HepG2 (cell line): ENCODE measurements around the gene TMF1. TPM values are rescaled to one million over a fixed set of nuclear protein-coding genes. Genes with fewer than 3 reads are reported as not detected.

Experiments used
- ATF2 ChIP-seq: sonication (generic); formaldehyde crosslinking; IDR thresholded peaks from 2 replicates; pipeline ENCODE4 v1.4.0; 2020; ENCODE audit warnings: missing genetic modification reagents
- ETS1 ChIP-seq: sonication (generic); formaldehyde crosslinking; IDR thresholded peaks from 2 replicates; pipeline ENCODE4 v1.4.0; 2020; ENCODE audit warnings: missing genetic modification reagents
- GATAD2A ChIP-seq: IDR thresholded peaks from 2 replicates; pipeline ENCODE4 v1.6.1; 2016
- HNF4A ChIP-seq: sonication (generic); formaldehyde crosslinking; IDR thresholded peaks from 2 replicates; pipeline ENCODE4 v1.4.0; 2020; ENCODE audit warnings: missing genetic modification reagents
- KDM3A ChIP-seq: IDR thresholded peaks from 2 replicates; pipeline ENCODE4 v1.6.1; 2018; ENCODE audit warnings: low read depth, missing compliant biosample characterization
- PCBP1 ChIP-seq: fragments of 200-400 bp; formaldehyde crosslinking; IDR thresholded peaks from 2 replicates; pipeline ENCODE4 v1.6.1; 2017; ENCODE audit warnings: mild to moderate bottlenecking, low read depth, low read length, borderline replicate concordance
- POLR2A ChIP-seq, 2 experiments: IDR thresholded peaks; 2 replicates each; pipeline ENCODE4 v1.6.1; 2011; ENCODE audit warnings: low read depth in 2 of 2, low read length in 2 of 2, mild to moderate bottlenecking in 1 of 2, moderate library complexity in 1 of 2; ENCODE audit not compliant: insufficient read depth in 1 of 2
- RBFOX2 ChIP-seq: fragments of 200-400 bp; formaldehyde crosslinking; IDR thresholded peaks from 2 replicates; pipeline ENCODE4 v1.6.1; 2017; ENCODE audit warnings: low read depth, mild to moderate bottlenecking, low read length
- SIX1 ChIP-seq: sonication (generic); formaldehyde crosslinking; IDR thresholded peaks from 2 replicates; pipeline ENCODE4 v1.4.0; 2020; ENCODE audit warnings: missing genetic modification reagents, borderline replicate concordance
- SOX5 ChIP-seq: IDR thresholded peaks from 2 replicates; pipeline ENCODE4 v1.6.1; 2016; ENCODE audit warnings: borderline replicate concordance
- TCF12 ChIP-seq, 2 experiments: fragments of 450-650 bp in 1 of 2; sonication (generic) in 1 of 2; formaldehyde crosslinking in 1 of 2; IDR thresholded peaks; 2 replicates each; pipeline versions ENCODE4 v1.6.1 to v1.8.0; 2017 to 2022; ENCODE audit warnings: antibody characterized with exemption in 1 of 2, mild to moderate bottlenecking in 1 of 2, missing genetic modification reagents in 1 of 2, moderate library complexity in 1 of 2
- TFAP4 ChIP-seq: sonication (generic); IDR thresholded peaks from 2 replicates; pipeline ENCODE4 v1.6.1; 2016; ENCODE audit warnings: low read depth, borderline replicate concordance
- ZNF10 ChIP-seq: sonication (generic); formaldehyde crosslinking; IDR thresholded peaks from 2 replicates; pipeline ENCODE4 v1.4.0; 2020; ENCODE audit warnings: mild to moderate bottlenecking, low read depth, missing genetic modification reagents, borderline replicate concordance
- ZNF17 ChIP-seq: sonication (generic); formaldehyde crosslinking; IDR thresholded peaks from 2 replicates; pipeline ENCODE4 v1.5.0; 2020; ENCODE audit warnings: mild to moderate bottlenecking, missing genetic modification reagents
- ZNF569 ChIP-seq: sonication (generic); formaldehyde crosslinking; IDR thresholded peaks from 2 replicates; pipeline ENCODE4 v1.5.0; 2020; ENCODE audit warnings: mild to moderate bottlenecking, missing genetic modification reagents, moderate library complexity, borderline replicate concordance
- ZSCAN21 ChIP-seq: sonication (generic); formaldehyde crosslinking; IDR thresholded peaks from 2 replicates; pipeline ENCODE4 v1.8.0; 2022; ENCODE audit warnings: mild to moderate bottlenecking, missing genetic modification reagents, moderate library complexity, borderline replicate concordance
- ZZZ3 ChIP-seq: sonication (generic); formaldehyde crosslinking; IDR thresholded peaks from 2 replicates; pipeline ENCODE4 v1.4.0; 2020; ENCODE audit warnings: missing genetic modification reagents, mild to moderate bottlenecking, borderline replicate concordance
- polyA plus RNA-seq, 8 experiments: library from polyadenylated mRNA; depleted of rRNA in 3 of 8; stranded (reverse) in 7 of 8; unstranded in 1 of 8; fragments of >200 nt; fragmentation: Illumina TruSeq in 4 of 8; extraction: Trizol in 4 of 8; gene quantifications; 2 replicates each; pipeline versions ENCODE4 v1.2.1 to v1.2.3, GENCODE V29; 2011 to 2016; ENCODE audit warnings: low read depth in 4 of 8, missing spikeins in 1 of 8, mixed read lengths in 1 of 8; ENCODE audit not compliant: insufficient read depth in 1 of 8
- total RNA-seq, 5 experiments: library from RNA; depleted of rRNA; stranded (reverse); fragments of >200 nt; fragmentation: Illumina TruSeq; extraction: Trizol; gene quantifications; 2 replicates each; pipeline ENCODE4 v1.2.3, GENCODE V29; 2016; ENCODE audit warnings: low read depth in 1 of 5
- TF ChIP-seq, protein P1 (sequence below): sonication (generic); formaldehyde crosslinking; IDR thresholded peaks from 2 replicates; pipeline ENCODE4 v1.4.0; 2020; ENCODE audit warnings: missing genetic modification reagents
- TF ChIP-seq, protein P2 (sequence below): IDR thresholded peaks from 2 replicates; pipeline ENCODE4 v1.6.1; 2012; ENCODE audit warnings: inconsistent platforms
- TF ChIP-seq, protein P3 (sequence below): sonication (generic); formaldehyde crosslinking; IDR thresholded peaks from 2 replicates; pipeline ENCODE4 v1.4.0; 2020; ENCODE audit warnings: missing genetic modification reagents, mild to moderate bottlenecking, borderline replicate concordance

TMF1 gene
- total and polyA plus RNA-seq, 2 of the 13 experiments (the other 11 are each of a cell fraction or from before 2014, with no cell fraction given), result 12.1 to 38.4 TPM

- TF ChIP-seq, protein P1, sequence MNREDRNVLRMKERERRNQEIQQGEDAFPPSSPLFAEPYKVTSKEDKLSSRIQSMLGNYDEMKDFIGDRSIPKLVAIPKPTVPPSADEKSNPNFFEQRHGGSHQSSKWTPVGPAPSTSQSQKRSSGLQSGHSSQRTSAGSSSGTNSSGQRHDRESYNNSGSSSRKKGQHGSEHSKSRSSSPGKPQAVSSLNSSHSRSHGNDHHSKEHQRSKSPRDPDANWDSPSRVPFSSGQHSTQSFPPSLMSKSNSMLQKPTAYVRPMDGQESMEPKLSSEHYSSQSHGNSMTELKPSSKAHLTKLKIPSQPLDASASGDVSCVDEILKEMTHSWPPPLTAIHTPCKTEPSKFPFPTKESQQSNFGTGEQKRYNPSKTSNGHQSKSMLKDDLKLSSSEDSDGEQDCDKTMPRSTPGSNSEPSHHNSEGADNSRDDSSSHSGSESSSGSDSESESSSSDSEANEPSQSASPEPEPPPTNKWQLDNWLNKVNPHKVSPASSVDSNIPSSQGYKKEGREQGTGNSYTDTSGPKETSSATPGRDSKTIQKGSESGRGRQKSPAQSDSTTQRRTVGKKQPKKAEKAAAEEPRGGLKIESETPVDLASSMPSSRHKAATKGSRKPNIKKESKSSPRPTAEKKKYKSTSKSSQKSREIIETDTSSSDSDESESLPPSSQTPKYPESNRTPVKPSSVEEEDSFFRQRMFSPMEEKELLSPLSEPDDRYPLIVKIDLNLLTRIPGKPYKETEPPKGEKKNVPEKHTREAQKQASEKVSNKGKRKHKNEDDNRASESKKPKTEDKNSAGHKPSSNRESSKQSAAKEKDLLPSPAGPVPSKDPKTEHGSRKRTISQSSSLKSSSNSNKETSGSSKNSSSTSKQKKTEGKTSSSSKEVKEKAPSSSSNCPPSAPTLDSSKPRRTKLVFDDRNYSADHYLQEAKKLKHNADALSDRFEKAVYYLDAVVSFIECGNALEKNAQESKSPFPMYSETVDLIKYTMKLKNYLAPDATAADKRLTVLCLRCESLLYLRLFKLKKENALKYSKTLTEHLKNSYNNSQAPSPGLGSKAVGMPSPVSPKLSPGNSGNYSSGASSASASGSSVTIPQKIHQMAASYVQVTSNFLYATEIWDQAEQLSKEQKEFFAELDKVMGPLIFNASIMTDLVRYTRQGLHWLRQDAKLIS, result no peak
- TF ChIP-seq GATAD2A (CRISPR knock-in tag), result peak; percentile 42; the same call in 1 of the 2 replicates
- TF ChIP-seq KDM3A (CRISPR knock-in tag), result no peak; the same call in 1 of the 2 replicates
- TF ChIP-seq ZZZ3 (CRISPR knock-in tag), result no peak
- no peak for TF ChIP-seq RBFOX2
- no peak for TF ChIP-seq SIX1
- no peak; the same call in 1 of the 2 replicates for TF ChIP-seq HNF4A (CRISPR knock-in tag)
- 0 out of 4 replicates have a peak, but pooled peaks of 1 of the 2 experiments have one; percentile 33 for TF ChIP-seq POLR2A (IDR thresholded peaks at IDR 0.05; ENCODE audit: insufficient read depth in 1 of 2, low read depth in 2 of 2, low read length in 2 of 2)
- no peak; the same call in 1 of the 2 replicates for TF ChIP-seq ATF2 (CRISPR knock-in tag)
- TF ChIP-seq ZSCAN21 (CRISPR knock-in tag), result no peak
- no peak for TF ChIP-seq ETS1 (CRISPR knock-in tag)
- no peak for TF ChIP-seq TCF12 (IDR thresholded peaks at IDR 0.05)
- no peak for TF ChIP-seq TCF12 (CRISPR knock-in tag; IDR thresholded peaks at IDR 0.05)
- TF ChIP-seq, protein P2, sequence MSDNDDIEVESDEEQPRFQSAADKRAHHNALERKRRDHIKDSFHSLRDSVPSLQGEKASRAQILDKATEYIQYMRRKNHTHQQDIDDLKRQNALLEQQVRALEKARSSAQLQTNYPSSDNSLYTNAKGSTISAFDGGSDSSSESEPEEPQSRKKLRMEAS, result peak; percentile 26; the same call in 1 of the 2 replicates
- TF ChIP-seq TFAP4, result peak; percentile 99
- TF ChIP-seq ZNF17 (CRISPR knock-in tag), result no peak
- TF ChIP-seq, protein P3, sequence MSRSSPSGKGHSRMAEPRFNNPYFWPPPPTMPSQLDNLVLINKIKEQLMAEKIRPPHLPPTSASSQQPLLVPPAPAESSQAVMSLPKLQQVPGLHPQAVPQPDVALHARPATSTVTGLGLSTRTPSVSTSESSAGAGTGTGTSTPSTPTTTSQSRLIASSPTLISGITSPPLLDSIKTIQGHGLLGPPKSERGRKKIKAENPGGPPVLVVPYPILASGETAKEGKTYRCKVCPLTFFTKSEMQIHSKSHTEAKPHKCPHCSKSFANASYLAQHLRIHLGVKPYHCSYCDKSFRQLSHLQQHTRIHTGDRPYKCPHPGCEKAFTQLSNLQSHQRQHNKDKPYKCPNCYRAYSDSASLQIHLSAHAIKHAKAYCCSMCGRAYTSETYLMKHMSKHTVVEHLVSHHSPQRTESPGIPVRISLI (CRISPR knock-in tag), result no peak
- TF ChIP-seq SOX5 (CRISPR knock-in tag), result no peak
- no peak for TF ChIP-seq ZNF569
- no peak for TF ChIP-seq ZNF10 (CRISPR knock-in tag)
- no peak for TF ChIP-seq PCBP1
These were observed 32.4 kb upstream of the TMF1 start, which contains the start of gene ARL6IP5 (continued) for GRCh38 chr3:69084326-69085167.
